Esophagus muscularis mucosa (tissue), 4 donors: Measurements from ENCODE around the gene TUBB4A. TPM values are rescaled to one million over a fixed set of nuclear protein-coding genes. Genes with fewer than 3 reads are reported as not detected.

Experiments used
- DNase-seq: peaks from one replicate; pipeline ENCODE4 v3.0.0-alpha.2; 2017; ENCODE audit errors: extremely low spot score
- H3K27ac ChIP-seq, 4 donors: fragments of 200-600 bp; sonication (generic); replicated peaks in 1 of 4; 1 replicate in 3 of 4; 2 replicates in 1 of 4; pipeline ENCODE4 v1.5.1; 2016 to 2019; ENCODE audit warnings: mild to moderate bottlenecking in 1 of 4
- H3K27me3 ChIP-seq, 4 donors: fragments of 200-600 bp; sonication (generic); one replicate each; pipeline versions ENCODE4 v1.5.1 to v1.6.0; 2016 to 2019
- H3K36me3 ChIP-seq, 4 donors: fragments of 200-600 bp; sonication (generic); one replicate each; pipeline ENCODE4 v1.5.1; 2016 to 2019
- H3K4me1 ChIP-seq, 4 donors: fragments of 200-600 bp; sonication (generic); one replicate each; pipeline ENCODE4 v1.5.1; 2016 to 2019
- H3K4me3 ChIP-seq, 4 donors: fragments of 200-600 bp; sonication (generic); 1 replicate in 2 of 4; 2 replicates in 2 of 4; pipeline ENCODE4 v1.5.1; 2016 to 2019; ENCODE audit warnings: mild to moderate bottlenecking in 4 of 4, moderate library complexity in 1 of 4
- H3K9me3 ChIP-seq, 4 donors: fragments of 200-600 bp; sonication (generic); 1 replicate in 3 of 4; 2 replicates in 1 of 4; pipeline ENCODE4 v1.5.1; 2016 to 2019
- EP300 ChIP-seq: sonication (generic); formaldehyde crosslinking; IDR thresholded peaks from one replicate; pipeline ENCODE4 v1.6.1; 2017; ENCODE audit warnings: antibody characterized with exemption
- POLR2A ChIP-seq: fragments of 450-650 bp; IDR thresholded peaks from one replicate; pipeline ENCODE4 v1.6.1; 2017; ENCODE audit warnings: antibody characterized with exemption, moderate library complexity, mild to moderate bottlenecking, low read depth
- POLR2AphosphoS5 ChIP-seq, 2 donors: sonication (generic); formaldehyde crosslinking; IDR thresholded peaks; one replicate each; pipeline ENCODE4 v1.6.1; 2017; ENCODE audit warnings: antibody characterized with exemption in 2 of 2
- WGBS: methylation state at CpG from one replicate; pipeline ENCODE4 v1.1.5; 2018; 5-methylcytosine and 5-hydroxymethylcytosine counted together
- intact Hi-C: fragments of 100-400 bp; cut with DNase I; formaldehyde crosslinking; loops from one replicate; pipeline ENCODE4 v1.15.1; 2023
- total RNA-seq, 4 donors: library from RNA; depleted of rRNA; stranded (reverse); fragments of >200 nt; gene quantifications; one replicate each; pipeline versions ENCODE4 v1.1.0 to v1.2.1, GENCODE V29; 2016
- TF ChIP-seq, protein P1 (sequence below), 3 experiments: fragments of 200-600 bp in 2 of 3; fragments of 450-650 bp in 1 of 3; sonication (generic) in 2 of 3; IDR thresholded peaks; one replicate each; pipeline ENCODE4 v1.5.1; 2017 to 2019; ENCODE audit warnings: antibody characterized with exemption in 3 of 3, mild to moderate bottlenecking in 2 of 3, moderate library complexity in 1 of 3

TUBB4A gene
- total RNA-seq, 4 donors from 2014 or later = 1.7 to 4.7 (median 3.4) TPM

DNA sequence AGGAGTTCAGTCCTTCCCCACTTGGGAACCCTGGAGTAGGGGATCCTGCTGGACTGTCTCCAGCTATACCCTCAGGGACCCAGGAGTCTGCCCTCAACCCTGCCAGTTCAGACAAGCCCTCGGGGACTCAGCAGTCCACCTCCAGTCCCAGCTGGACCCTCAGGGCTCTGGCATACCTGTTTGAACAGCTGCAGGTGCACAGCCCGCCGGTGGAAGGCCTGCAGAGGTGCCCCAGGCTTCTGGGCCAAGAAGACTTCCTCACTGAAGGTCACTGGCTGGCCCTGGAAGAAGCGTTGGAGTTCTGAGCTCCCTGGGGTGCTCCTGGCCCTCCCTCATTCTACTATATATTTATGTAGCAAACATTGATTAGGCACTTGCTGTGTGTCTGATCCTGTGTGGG lies 29.4 kb downstream of the TUBB4A start:
- peaks cover 3 to 47% (median 23%) of the 10 kb centered on the region in 4 donors for H3K27me3 ChIP-seq
- TF ChIP-seq POLR2A (no peak), EP300 (no peak)
- TF ChIP-seq, protein P1, sequence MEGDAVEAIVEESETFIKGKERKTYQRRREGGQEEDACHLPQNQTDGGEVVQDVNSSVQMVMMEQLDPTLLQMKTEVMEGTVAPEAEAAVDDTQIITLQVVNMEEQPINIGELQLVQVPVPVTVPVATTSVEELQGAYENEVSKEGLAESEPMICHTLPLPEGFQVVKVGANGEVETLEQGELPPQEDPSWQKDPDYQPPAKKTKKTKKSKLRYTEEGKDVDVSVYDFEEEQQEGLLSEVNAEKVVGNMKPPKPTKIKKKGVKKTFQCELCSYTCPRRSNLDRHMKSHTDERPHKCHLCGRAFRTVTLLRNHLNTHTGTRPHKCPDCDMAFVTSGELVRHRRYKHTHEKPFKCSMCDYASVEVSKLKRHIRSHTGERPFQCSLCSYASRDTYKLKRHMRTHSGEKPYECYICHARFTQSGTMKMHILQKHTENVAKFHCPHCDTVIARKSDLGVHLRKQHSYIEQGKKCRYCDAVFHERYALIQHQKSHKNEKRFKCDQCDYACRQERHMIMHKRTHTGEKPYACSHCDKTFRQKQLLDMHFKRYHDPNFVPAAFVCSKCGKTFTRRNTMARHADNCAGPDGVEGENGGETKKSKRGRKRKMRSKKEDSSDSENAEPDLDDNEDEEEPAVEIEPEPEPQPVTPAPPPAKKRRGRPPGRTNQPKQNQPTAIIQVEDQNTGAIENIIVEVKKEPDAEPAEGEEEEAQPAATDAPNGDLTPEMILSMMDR (IDR thresholded peaks at IDR 0.05) = no peak
- no peaks in the 10 kb centered on the region for H3K9me3 ChIP-seq
- H3K4me3 ChIP-seq = no peak overlapping the region
- intact Hi-C loops = no loop called here
- H3K4me1 ChIP-seq = peaks cover 11 to 22% (median 18%) of the 10 kb centered on the region in 4 donors
- H3K36me3 ChIP-seq = no peaks in the 10 kb centered on the region
- DNase-seq = no peak
- 72% methylated on average over 4 of the region's 4 CpGs for WGBS
- no peak overlapping the region for H3K27ac ChIP-seq

DNA sequence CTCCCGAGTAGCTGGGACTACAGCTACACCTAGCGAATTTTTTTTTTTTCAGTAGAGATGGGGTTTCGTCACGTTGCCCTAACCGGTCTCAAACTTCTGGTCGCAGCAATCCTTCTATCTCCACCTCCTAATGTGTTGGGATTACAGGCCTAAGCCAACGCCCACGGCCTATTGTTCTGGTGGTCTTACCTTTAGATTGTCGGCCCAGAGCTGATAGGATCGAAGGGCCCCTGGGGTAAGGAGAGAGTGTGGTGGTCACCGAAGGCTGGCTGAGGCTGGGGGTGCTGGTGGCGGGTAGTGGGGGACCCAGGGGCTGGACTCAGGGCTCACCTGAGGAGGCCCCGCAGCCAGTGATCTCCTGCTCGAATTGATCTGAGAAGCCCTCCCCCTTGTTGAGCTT lies 31.0 kb downstream of the TUBB4A start:
- intact Hi-C loops = no loop called here
- TF ChIP-seq, protein P1 (IDR thresholded peaks at IDR 0.05) = no peak
- TF ChIP-seq POLR2A (no peak), EP300 (no peak)
- Histone ChIP-seq H3K27ac (no peak overlapping the region), H3K4me3 (no peak overlapping the region), H3K9me3 (no peaks in the 10 kb centered on the region), H3K36me3 (no peaks in the 10 kb centered on the region), H3K27me3 (peaks cover 0 to 30% (median 11%) of the 10 kb centered on the region in 4 donors), H3K4me1 (peaks cover under 1 to 11% (median 8%) of the 10 kb centered on the region in 4 donors)
- 88% methylated on average over 14 of the region's 14 CpGs for WGBS
- DNase-seq = no peak

DNA sequence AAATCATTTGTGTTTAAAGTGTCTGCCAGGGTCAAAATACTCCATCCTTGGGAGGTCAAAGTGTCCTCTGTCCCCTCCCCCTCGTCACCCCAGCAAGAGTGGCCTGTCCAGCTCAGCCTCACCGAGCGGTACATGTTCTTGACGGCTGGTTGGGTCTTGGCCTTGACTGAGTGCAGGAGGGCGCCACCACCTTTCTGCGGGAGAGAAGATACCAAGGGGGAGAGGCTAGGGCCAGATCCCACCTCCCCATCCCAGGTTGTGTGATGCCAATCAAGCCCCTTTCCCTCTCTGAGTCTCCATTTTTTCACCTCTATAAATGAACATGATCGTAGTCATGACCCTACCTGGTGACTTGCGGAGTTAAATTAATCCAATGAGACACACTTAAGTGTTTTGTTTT lies 31.9 kb downstream of the TUBB4A start:
- Histone ChIP-seq H3K9me3 (no peaks in the 10 kb centered on the region), H3K27me3 (peaks cover 0 to 23% (median 2%) of the 10 kb centered on the region in 4 donors), H3K27ac (no peak overlapping the region), H3K4me3 (no peak overlapping the region), H3K4me1 (peaks cover 0 to 2% (median under 1%) of the 10 kb centered on the region in 4 donors), H3K36me3 (no peaks in the 10 kb centered on the region)
- no peak for TF ChIP-seq POLR2A
- TF ChIP-seq POLR2AphosphoS5 (IDR thresholded peaks at IDR 0.05) = no peak
- no peak for TF ChIP-seq EP300
- TF ChIP-seq, protein P1 (IDR thresholded peaks at IDR 0.05) = no peak
- intact Hi-C loops = no loop called here
- 80% methylated on average over 8 of the region's 8 CpGs for WGBS
- DNase-seq = no peak

DNA sequence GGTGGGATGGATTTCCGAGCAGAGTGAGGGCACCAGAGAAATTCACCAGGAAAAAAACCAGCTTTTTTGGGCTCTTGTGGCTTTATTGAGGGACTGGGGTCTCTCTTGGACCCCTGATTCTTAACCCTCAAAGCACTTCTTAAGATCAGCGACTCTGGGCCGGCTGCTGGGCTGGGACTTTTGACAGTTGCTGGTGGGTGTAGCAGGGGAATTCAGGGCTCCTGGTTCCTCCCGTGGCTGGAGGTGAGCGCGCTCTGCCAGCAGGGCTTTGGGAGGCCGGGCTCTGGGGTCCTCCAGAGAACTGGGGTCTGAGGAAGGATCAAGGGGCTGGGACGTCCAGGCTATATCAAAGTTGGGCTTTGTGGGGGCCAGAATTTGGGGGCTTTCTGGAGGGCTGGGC lies 34.7 kb downstream of the TUBB4A start:
- intact Hi-C loops = no loop called here
- 77% methylated on average over 8 of the region's 8 CpGs for WGBS
- TF ChIP-seq, protein P1 (IDR thresholded peaks at IDR 0.05) = no peak
- no peak for TF ChIP-seq POLR2A
- TF ChIP-seq EP300 = no peak
- TF ChIP-seq POLR2AphosphoS5 (IDR thresholded peaks at IDR 0.05) = no peak
- Histone ChIP-seq H3K27ac (no peak overlapping the region), H3K27me3 (peaks cover 0 to 31% (median 14%) of the 10 kb centered on the region in 4 donors), H3K9me3 (no peaks in the 10 kb centered on the region), H3K36me3 (no peaks in the 10 kb centered on the region), H3K4me1 (peaks cover 0 to 8% (median 4%) of the 10 kb centered on the region in 4 donors), H3K4me3 (no peak overlapping the region)
- no peak for DNase-seq
